Measurements from ENCODE around the gene PI4K2B.
"Not testable (repeated sequence)": the region's sequence is repeated elsewhere in the genome, so short reads cannot be mapped to it uniquely, and the experiment has no call there.

- not testable (repeated sequence) for TF ChIP-seq POLR2AphosphoS5, CTCF, POLR2A (IDR thresholded peaks at IDR 0.05)
Observed at GRCh38 chr4:25236030-25236429, 2.2 kb downstream of the PI4K2B start.
